Progenitor cell of endocrine pancreas (in vitro differentiated cells): ENCODE data around the gene GIPC3. TPM values are rescaled to one million over a fixed set of nuclear protein-coding genes. Genes with fewer than 3 reads are reported as not detected.

Experiments used
- DNase-seq: peaks from one replicate; pipeline ENCODE4 v3.0.0; 2021; ENCODE audit warnings: low spot score; ENCODE audit not compliant: unreplicated experiment
- H3K27ac Mint-ChIP-seq: 2 replicates; pipeline ENCODE4 v1.8.0; 2021; ENCODE audit warnings: mild to moderate bottlenecking, moderate library complexity, mixed read lengths
- H3K27me3 Mint-ChIP-seq: 2 replicates; pipeline ENCODE4 v1.8.0; 2021; ENCODE audit warnings: mixed read lengths
- H3K36me3 Mint-ChIP-seq: 2 replicates; pipeline ENCODE4 v1.8.0; 2022; ENCODE audit warnings: mixed read lengths; ENCODE audit not compliant: insufficient read depth
- H3K4me1 Mint-ChIP-seq: 2 replicates; pipeline ENCODE4 v1.8.0; 2021; ENCODE audit warnings: low read depth, mixed read lengths
- H3K4me3 Mint-ChIP-seq: 2 replicates; pipeline ENCODE4 v1.8.0; 2021; ENCODE audit warnings: low read depth, mild to moderate bottlenecking, moderate library complexity, mixed read lengths
- H3K9me3 Mint-ChIP-seq: 2 replicates; pipeline ENCODE4 v1.8.0; 2021; ENCODE audit warnings: low read depth, mixed read lengths
- CTCF ChIP-seq: fragments of 200-600 bp; sonication (generic); IDR thresholded peaks from one replicate; pipeline ENCODE4 v1.5.0; 2021; ENCODE audit warnings: antibody characterized with exemption, mild to moderate bottlenecking; ENCODE audit not compliant: unreplicated experiment
- total RNA-seq: library from RNA; stranded (reverse); gene quantifications from 2 replicates; pipeline ENCODE4 v1.2.1, GENCODE V29; 2021

Gene GIPC3
- total RNA-seq, 1 donor from 2014 or later: not detected

GRCh38 chr19:3589949-3590348, 4.7 kb downstream of the GIPC3 start:
- H3K9me3 Mint-ChIP-seq: no peaks in the 10 kb centered on the region
- no peaks in the 10 kb centered on the region for H3K36me3 Mint-ChIP-seq
- H3K27ac Mint-ChIP-seq: no peak overlapping the region
- no peak overlapping the region for H3K4me3 Mint-ChIP-seq
- peaks cover 40% of the 10 kb centered on the region for H3K27me3 Mint-ChIP-seq
- H3K4me1 Mint-ChIP-seq: no peaks in the 10 kb centered on the region
- no peak for TF ChIP-seq CTCF
- DNase-seq: no peak

- no peak for DNase-seq
- no peaks in the 10 kb centered on the region for H3K36me3 Mint-ChIP-seq
- H3K27me3 Mint-ChIP-seq: peaks cover 40% of the 10 kb centered on the region
- no peak overlapping the region for H3K27ac Mint-ChIP-seq
- no peaks in the 10 kb centered on the region for H3K4me1 Mint-ChIP-seq
- no peaks in the 10 kb centered on the region for H3K9me3 Mint-ChIP-seq
- no peak for TF ChIP-seq CTCF
- no peak overlapping the region for H3K4me3 Mint-ChIP-seq
These were observed 5.8 kb downstream of the GIPC3 start for GRCh38 chr19:3590991-3591659.

DNA sequence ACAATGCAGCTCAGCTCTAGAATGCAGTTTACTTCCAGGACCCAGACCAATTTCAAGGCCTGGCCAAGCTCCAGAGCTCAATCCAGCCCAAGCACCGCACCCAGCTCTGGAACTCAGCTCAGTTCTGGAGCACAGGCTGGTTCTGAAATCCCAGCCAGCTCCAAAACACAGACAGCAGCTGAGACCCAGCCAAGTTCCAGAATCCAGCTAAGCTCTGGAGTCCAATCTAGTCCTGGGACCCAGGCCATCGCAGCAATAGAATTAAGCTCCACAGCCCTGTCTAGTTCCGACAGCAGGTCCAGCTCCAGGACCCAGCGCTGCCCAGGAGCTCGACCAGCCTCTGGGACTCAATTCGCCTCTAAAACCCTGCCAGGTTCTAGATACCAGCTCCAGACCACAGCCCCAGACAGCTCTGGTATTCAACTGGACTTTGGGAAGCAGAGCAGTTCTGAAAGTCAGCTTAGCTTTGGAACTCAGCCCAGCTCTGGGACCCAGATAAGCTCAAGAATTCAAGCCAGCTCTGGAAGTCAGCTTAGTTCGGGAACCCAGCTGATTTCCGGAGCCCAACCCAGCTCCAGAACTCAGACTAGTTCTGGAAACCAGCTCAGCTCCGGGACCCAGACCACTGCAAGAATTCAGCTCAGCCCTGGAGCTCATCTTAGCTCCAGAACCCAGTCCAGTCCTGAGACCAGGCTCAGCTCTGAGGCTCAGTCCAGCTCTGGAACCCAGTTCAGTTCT, 6.8 kb downstream of the GIPC3 start:
- no peaks in the 10 kb centered on the region for H3K36me3 Mint-ChIP-seq
- H3K4me1 Mint-ChIP-seq: no peaks in the 10 kb centered on the region
- H3K4me3 Mint-ChIP-seq: no peak overlapping the region
- no peak for TF ChIP-seq CTCF
- peaks cover 31% of the 10 kb centered on the region for H3K27me3 Mint-ChIP-seq
- no peak for DNase-seq
- H3K27ac Mint-ChIP-seq: no peak overlapping the region
- H3K9me3 Mint-ChIP-seq: no peaks in the 10 kb centered on the region

- H3K4me1 Mint-ChIP-seq: no peaks in the 10 kb centered on the region
- no peaks in the 10 kb centered on the region for H3K36me3 Mint-ChIP-seq
- no peak for DNase-seq
- peaks cover 29% of the 10 kb centered on the region for H3K27me3 Mint-ChIP-seq
- H3K27ac Mint-ChIP-seq: no peak overlapping the region
- H3K9me3 Mint-ChIP-seq: no peaks in the 10 kb centered on the region
- TF ChIP-seq CTCF: no peak
- H3K4me3 Mint-ChIP-seq: no peak overlapping the region
These were observed 7.9 kb downstream of the GIPC3 start for GRCh38 chr19:3593156-3593555.

- H3K9me3 Mint-ChIP-seq: no peaks in the 10 kb centered on the region
- no peak for TF ChIP-seq CTCF
- H3K4me1 Mint-ChIP-seq: no peaks in the 10 kb centered on the region
- no peak for DNase-seq
- no peak overlapping the region for H3K27ac Mint-ChIP-seq
- peaks cover 22% of the 10 kb centered on the region for H3K27me3 Mint-ChIP-seq
- H3K36me3 Mint-ChIP-seq: no peaks in the 10 kb centered on the region
- H3K4me3 Mint-ChIP-seq: no peak overlapping the region
These were observed 10.3 kb downstream of the GIPC3 start for GRCh38 chr19:3595521-3596061.
